ENCODE results near the gene TMEM150B. TPM values are rescaled to one million over a fixed set of nuclear protein-coding genes. Genes with fewer than 3 reads are reported as not detected.

The TMEM150B gene
- polyA plus RNA-seq, 1 of the 3 experiments (the other 2 are of a cell fraction): not detected

DNA sequence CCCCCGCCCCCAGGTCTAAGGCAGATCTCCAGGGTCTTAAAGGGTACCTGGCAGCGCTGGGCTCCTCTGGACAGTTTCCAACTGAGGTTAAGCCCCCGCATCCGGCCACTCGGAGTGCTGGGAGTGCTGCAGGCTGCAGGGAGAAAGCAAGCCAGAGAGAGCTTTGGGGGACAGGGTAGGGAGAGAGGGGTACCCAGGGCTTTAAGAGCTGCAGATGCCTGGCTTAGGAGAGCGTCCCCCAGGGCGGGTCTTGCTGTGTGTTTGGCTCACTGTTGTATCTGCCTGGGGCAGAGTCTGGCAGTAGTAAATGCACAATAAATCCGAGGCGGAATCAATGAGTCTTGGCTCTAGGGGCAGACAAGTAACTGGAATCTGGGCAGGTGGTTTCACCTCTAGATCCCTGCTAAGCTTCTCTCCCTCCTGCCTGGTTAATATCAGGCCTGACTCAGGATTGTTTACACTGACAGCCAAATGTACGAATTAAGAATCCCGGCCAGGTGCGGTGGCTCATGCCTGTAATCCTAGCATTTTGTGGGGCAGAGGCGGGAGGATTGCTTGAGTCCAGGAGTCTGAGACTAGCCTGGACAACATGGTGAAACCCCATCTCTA, 30.2 kb upstream of the TMEM150B start:
- Histone ChIP-seq H3K9ac (no peak overlapping the region), H3K27ac (ENCODE audit: low read depth in 2 of 2, low read length in 1 of 2) (no peak overlapping the region), H3K4me1 (ENCODE audit: control insufficient read depth in 1 of 2, insufficient read depth in 2 of 2, low read depth in 1 of 2, low read length in 1 of 2) (peaks cover 0 to 21% of the 10 kb centered on the region in 2 experiments; a peak in 1 of 4 replicates), H3K9me2 (no peaks in the 10 kb centered on the region), H3K79me2 (ENCODE audit: insufficient read depth) (no peaks in the 10 kb centered on the region), H3K9me3 (no peaks in the 10 kb centered on the region), H3K27me3 (ENCODE audit: insufficient read depth) (peaks cover 38% of the 10 kb centered on the region), H4K20me1 (ENCODE audit: insufficient read depth) (no peaks in the 10 kb centered on the region), H3K4me3 (ENCODE audit: low read depth in 2 of 2, low read length in 1 of 2) (no peak overlapping the region), H3K4me2 (no peak overlapping the region), H3F3A (replicated peaks; ENCODE audit: insufficient read depth) (peaks cover 9% of the 10 kb centered on the region), H3K36me3 (replicated peaks in 1 of 2; ENCODE audit: control insufficient read depth in 1 of 2, insufficient read depth in 2 of 2, low read length in 1 of 2) (no peaks in the 10 kb centered on the region), H2AFZ (ENCODE audit: low read depth) (no peak overlapping the region)
- ChIA-PET POLR2A (interaction anchor here (1.2 kb wide), 1 partner anchor 14 kb away, joined by 4 read pairs; no protein-coding TSS in a partner anchor), CTCF (interaction anchor here (1.0 to 2.6 kb wide), 3 partner anchors 29 to 63 kb away, joined by 4 to 8 read pairs (median 8); partner anchors contain the start of gene TMEM238)
- peak; percentile 72 for DNase-seq
- TF ChIP-seq EP300 (IDR thresholded peaks at IDR 0.05; ENCODE audit: borderline replicate concordance in 1 of 2, low read depth in 1 of 2, low read length in 1 of 2) (no peak), MEF2A (IDR thresholded peaks at IDR 0.05; ENCODE audit: borderline replicate concordance, low read depth) (no peak), RXRA (IDR thresholded peaks at IDR 0.05; ENCODE audit: borderline replicate concordance, low read depth) (no peak), SIN3A (IDR thresholded peaks at IDR 0.05; ENCODE audit: borderline replicate concordance, low read depth, low read length) (no peak), TAF1 (IDR thresholded peaks at IDR 0.05; ENCODE audit: borderline replicate concordance, low read depth, low read length) (no peak), MXI1 (IDR thresholded peaks at IDR 0.05; ENCODE audit: low read depth, low read length) (no peak), NRF1 (IDR thresholded peaks at IDR 0.05; ENCODE audit: low read depth, low read length) (no peak), SMC3 (IDR thresholded peaks at IDR 0.05; ENCODE audit: low read depth, low read length) (no peak), FOSL2 (IDR thresholded peaks at IDR 0.05; ENCODE audit: borderline replicate concordance, low read depth) (no peak), RAD21 (IDR thresholded peaks at IDR 0.05; ENCODE audit: low read length) (no peak), GATA2 (CRISPR knock-in tag; IDR thresholded peaks at IDR 0.05) (no peak), FOXM1 (IDR thresholded peaks at IDR 0.05; ENCODE audit: low read depth) (no peak)
- TF ChIP-seq, protein P1, sequence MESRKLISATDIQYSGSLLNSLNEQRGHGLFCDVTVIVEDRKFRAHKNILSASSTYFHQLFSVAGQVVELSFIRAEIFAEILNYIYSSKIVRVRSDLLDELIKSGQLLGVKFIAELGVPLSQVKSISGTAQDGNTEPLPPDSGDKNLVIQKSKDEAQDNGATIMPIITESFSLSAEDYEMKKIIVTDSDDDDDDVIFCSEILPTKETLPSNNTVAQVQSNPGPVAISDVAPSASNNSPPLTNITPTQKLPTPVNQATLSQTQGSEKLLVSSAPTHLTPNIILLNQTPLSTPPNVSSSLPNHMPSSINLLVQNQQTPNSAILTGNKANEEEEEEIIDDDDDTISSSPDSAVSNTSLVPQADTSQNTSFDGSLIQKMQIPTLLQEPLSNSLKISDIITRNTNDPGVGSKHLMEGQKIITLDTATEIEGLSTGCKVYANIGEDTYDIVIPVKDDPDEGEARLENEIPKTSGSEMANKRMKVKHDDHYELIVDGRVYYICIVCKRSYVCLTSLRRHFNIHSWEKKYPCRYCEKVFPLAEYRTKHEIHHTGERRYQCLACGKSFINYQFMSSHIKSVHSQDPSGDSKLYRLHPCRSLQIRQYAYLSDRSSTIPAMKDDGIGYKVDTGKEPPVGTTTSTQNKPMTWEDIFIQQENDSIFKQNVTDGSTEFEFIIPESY (IDR thresholded peaks at IDR 0.05; ENCODE audit: borderline replicate concordance, low read depth): no peak
- WGBS (ENCODE audit: low lambda C conversion rate): 33% methylated on average over 12 of the region's 13 CpGs

DNA sequence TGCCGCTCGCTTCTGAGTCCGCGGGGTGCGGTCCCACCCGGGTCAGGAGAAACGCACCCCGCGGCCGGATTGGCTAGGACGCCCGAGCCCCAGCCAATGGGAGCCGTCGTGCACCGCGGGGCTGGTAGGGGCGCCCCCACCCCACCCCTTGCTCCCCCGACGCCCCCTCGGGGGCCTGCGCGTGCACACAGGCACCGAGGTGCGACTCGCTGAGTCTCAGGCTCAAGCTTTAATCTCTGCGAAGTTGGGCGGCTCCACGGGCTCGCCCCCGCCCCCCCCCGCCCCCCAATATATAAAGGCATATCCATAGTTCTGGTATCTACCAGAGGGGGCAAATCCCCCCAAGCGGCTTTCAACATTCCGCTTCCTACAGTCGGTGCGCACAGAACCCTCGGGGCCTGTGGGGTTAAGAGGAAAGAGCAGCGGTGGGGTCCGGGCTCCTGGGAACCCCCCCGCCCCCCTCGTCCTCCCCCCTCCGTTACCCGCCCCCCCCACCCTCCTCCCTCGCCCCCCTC, 29.6 kb upstream of the TMEM150B start, which contains the start of gene COX6B2:
Gene COX6B2 (minus strand): TSS at position 22 of the 515 bp plus-strand sequence. CDS start 198 bp downstream, outside the sequence.
- Histone ChIP-seq H3K27ac (ENCODE audit: low read depth in 2 of 2, low read length in 1 of 2) (no peak within 1 kb of the TSS), H3K4me1 (ENCODE audit: control insufficient read depth in 1 of 2, insufficient read depth in 2 of 2, low read depth in 1 of 2, low read length in 1 of 2) (peaks cover 0 to 21% of the 10 kb centered on the region in 2 experiments; a peak in 1 of 4 replicates), H3K4me3 (ENCODE audit: low read depth in 2 of 2, low read length in 1 of 2) (peak within 1 kb of the TSS; percentile 49 to 59), H3K36me3 (replicated peaks in 1 of 2; ENCODE audit: control insufficient read depth in 1 of 2, insufficient read depth in 2 of 2, low read length in 1 of 2) (no peaks in the 10 kb centered on the region), H2AFZ (ENCODE audit: low read depth) (no peak within 1 kb of the TSS; the same call in 1 of the 2 replicates), H3F3A (replicated peaks; ENCODE audit: insufficient read depth) (peaks cover 9% of the 10 kb centered on the region), H3K9ac (no peak within 1 kb of the TSS), H3K27me3 (ENCODE audit: insufficient read depth) (peaks cover 38% of the 10 kb centered on the region), H3K4me2 (peak within 1 kb of the TSS; percentile 95), H4K20me1 (ENCODE audit: insufficient read depth) (no peaks in the 10 kb centered on the region), H3K9me2 (no peaks in the 10 kb centered on the region), H3K9me3 (no peaks in the 10 kb centered on the region), H3K79me2 (ENCODE audit: insufficient read depth) (no peaks in the 10 kb centered on the region)
- CTCF ChIA-PET: interaction anchor here (1.0 to 2.6 kb wide), 3 partner anchors 29 to 64 kb away, joined by 4 to 8 read pairs (median 8); partner anchors contain the start of gene TMEM238
- POLR2A ChIA-PET: interaction anchor here (1.2 kb wide), 1 partner anchor 15 kb away, joined by 4 read pairs; no protein-coding TSS in a partner anchor
- TF ChIP-seq GABPA (IDR thresholded peaks at IDR 0.05; ENCODE audit: low read depth) (no peak), RCOR1 (IDR thresholded peaks at IDR 0.05; ENCODE audit: low read length) (no peak), MAX (IDR thresholded peaks at IDR 0.05; ENCODE audit: low read depth) (no peak), JUND (IDR thresholded peaks at IDR 0.05) (no peak), SMC3 (IDR thresholded peaks at IDR 0.05; ENCODE audit: low read depth, low read length) (no peak), TCF12 (IDR thresholded peaks at IDR 0.05) (no peak), TEAD4 (IDR thresholded peaks at IDR 0.05; ENCODE audit: borderline replicate concordance, insufficient read depth) (no peak), MEF2A (IDR thresholded peaks at IDR 0.05; ENCODE audit: borderline replicate concordance, low read depth) (no peak), FOSL2 (IDR thresholded peaks at IDR 0.05; ENCODE audit: borderline replicate concordance, low read depth) (no peak), ELF1 (IDR thresholded peaks at IDR 0.05) (no peak), NFIC (IDR thresholded peaks at IDR 0.05; ENCODE audit: borderline replicate concordance) (no peak)
- TF ChIP-seq, protein P2, sequence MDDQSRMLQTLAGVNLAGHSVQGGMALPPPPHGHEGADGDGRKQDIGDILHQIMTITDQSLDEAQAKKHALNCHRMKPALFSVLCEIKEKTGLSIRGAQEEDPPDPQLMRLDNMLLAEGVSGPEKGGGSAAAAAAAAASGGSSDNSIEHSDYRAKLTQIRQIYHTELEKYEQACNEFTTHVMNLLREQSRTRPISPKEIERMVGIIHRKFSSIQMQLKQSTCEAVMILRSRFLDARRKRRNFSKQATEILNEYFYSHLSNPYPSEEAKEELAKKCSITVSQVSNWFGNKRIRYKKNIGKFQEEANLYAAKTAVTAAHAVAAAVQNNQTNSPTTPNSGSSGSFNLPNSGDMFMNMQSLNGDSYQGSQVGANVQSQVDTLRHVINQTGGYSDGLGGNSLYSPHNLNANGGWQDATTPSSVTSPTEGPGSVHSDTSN (IDR thresholded peaks at IDR 0.05): no peak
- peak; percentile 70 for DNase-seq
- WGBS (ENCODE audit: low lambda C conversion rate): 18% methylated on average over 11 of the region's 43 CpGs
